CD14-positive monocyte (primary cell): ENCODE measurements around the gene PRKN. TPM values are rescaled to one million over a fixed set of nuclear protein-coding genes. Genes with fewer than 3 reads are reported as not detected.

Experiments
- DNase-seq, 3 donors: peaks; one replicate each; pipeline ENCODE4 v3.0.0-alpha.2; 2011 to 2022
- H2AFZ ChIP-seq: 2 replicates; pipeline ENCODE4 v1.6.0; 2012; ENCODE audit warnings: mild to moderate bottlenecking, low read depth, low read length, inconsistent platforms; ENCODE audit not compliant: insufficient read depth, poor library complexity, severe bottlenecking
- H3K27ac ChIP-seq, 2 donors: 1 replicate in 1 of 2; 2 replicates in 1 of 2; pipeline ENCODE4 v1.5.1; 2012 to 2013; ENCODE audit warnings: low read length in 2 of 2, control low read depth in 1 of 2, inconsistent platforms in 1 of 2, low read depth in 1 of 2, mild to moderate bottlenecking in 1 of 2
- H3K27me3 ChIP-seq, 2 donors: one replicate each; pipeline versions ENCODE4 v1.6.0 to v1.6.1; 2011 to 2013; ENCODE audit warnings: low read length in 2 of 2; ENCODE audit not compliant: control insufficient read depth in 2 of 2, insufficient read depth in 2 of 2
- H3K36me3 ChIP-seq, 2 donors: replicated peaks in 1 of 2; 1 replicate in 1 of 2; 2 replicates in 1 of 2; pipeline versions ENCODE4 v1.5.1 to v1.6.1; 2012 to 2013; ENCODE audit warnings: low read length in 2 of 2, control low read depth in 1 of 2, inconsistent platforms in 1 of 2, mild to moderate bottlenecking in 1 of 2; ENCODE audit not compliant: insufficient read depth in 2 of 2, control insufficient read depth in 1 of 2
- H3K4me1 ChIP-seq, 2 donors: 1 replicate in 1 of 2; 2 replicates in 1 of 2; pipeline versions ENCODE4 v1.5.1 to v1.6.1; 2012 to 2013; ENCODE audit warnings: low read length in 2 of 2, control low read depth in 1 of 2, inconsistent platforms in 1 of 2, mild to moderate bottlenecking in 1 of 2, moderate library complexity in 1 of 2; ENCODE audit not compliant: insufficient read depth in 2 of 2, control insufficient read depth in 1 of 2
- H3K4me2 ChIP-seq: replicated peaks from 2 replicates; pipeline ENCODE3; 2012; ENCODE audit warnings: low read length, moderate library complexity, mild to moderate bottlenecking; ENCODE audit not compliant: poor library complexity, severe bottlenecking; ENCODE audit errors: extremely low read depth
- H3K4me3 ChIP-seq, 3 experiments: fragments of 200-600 bp in 1 of 3; sonication (generic) in 1 of 3; replicated peaks in 1 of 3; 1 replicate in 2 of 3; 2 replicates in 1 of 3; pipeline ENCODE4 v1.5.1; 2011 to 2013; ENCODE audit warnings: low read length in 3 of 3, mild to moderate bottlenecking in 3 of 3, control low read depth in 2 of 3, low read depth in 2 of 3, inconsistent platforms in 1 of 3, moderate library complexity in 1 of 3
- H3K79me2 ChIP-seq: 2 replicates; pipeline ENCODE4 v1.6.0; 2012; ENCODE audit warnings: mild to moderate bottlenecking, control low read depth, inconsistent platforms, low read length, moderate library complexity; ENCODE audit not compliant: insufficient read depth
- H3K9ac ChIP-seq: 2 replicates; pipeline ENCODE4 v1.6.0; 2017; ENCODE audit warnings: low read length, mild to moderate bottlenecking; ENCODE audit not compliant: insufficient read depth, poor library complexity, severe bottlenecking
- H3K9me3 ChIP-seq, 2 donors: replicated peaks in 1 of 2; 1 replicate in 1 of 2; 2 replicates in 1 of 2; pipeline versions ENCODE4 v1.5.1 to v1.6.1; 2012 to 2013; ENCODE audit warnings: low read length in 2 of 2, control low read depth in 1 of 2; ENCODE audit not compliant: control insufficient read depth in 1 of 2, insufficient read depth in 1 of 2
- H4K20me1 ChIP-seq: 2 replicates; pipeline ENCODE4 v1.6.0; 2012; ENCODE audit warnings: mild to moderate bottlenecking, low read length, control low read depth, moderate library complexity; ENCODE audit not compliant: insufficient read depth
- H3K27ac Mint-ChIP-seq, 7 donors: one replicate each; pipeline ENCODE4 v1.8.0; 2020; ENCODE audit warnings: mild to moderate bottlenecking in 7 of 7, mixed read lengths in 7 of 7, moderate library complexity in 6 of 7, inconsistent platforms in 2 of 7
- H3K27me3 Mint-ChIP-seq, 3 donors: one replicate each; pipeline ENCODE4 v1.8.0; 2021 to 2022; ENCODE audit warnings: low read depth in 3 of 3, mild to moderate bottlenecking in 3 of 3, mixed read lengths in 3 of 3, moderate library complexity in 3 of 3, inconsistent platforms in 1 of 3
- H3K36me3 Mint-ChIP-seq, 2 donors: one replicate each; pipeline ENCODE4 v1.8.0; 2020; ENCODE audit warnings: mixed read lengths in 2 of 2, inconsistent platforms in 1 of 2, mild to moderate bottlenecking in 1 of 2
- H3K4me1 Mint-ChIP-seq: one replicate; pipeline ENCODE4 v1.8.0; 2020; ENCODE audit warnings: mild to moderate bottlenecking, mixed read lengths
- H3K4me3 Mint-ChIP-seq, 2 donors: one replicate each; pipeline ENCODE4 v1.8.0; 2020; ENCODE audit warnings: mild to moderate bottlenecking in 2 of 2, mixed read lengths in 2 of 2, moderate library complexity in 1 of 2
- H3K9me3 Mint-ChIP-seq, 7 donors: one replicate each; pipeline ENCODE4 v1.8.0; 2020 to 2022; ENCODE audit warnings: mixed read lengths in 7 of 7, mild to moderate bottlenecking in 6 of 7, moderate library complexity in 6 of 7, inconsistent platforms in 2 of 7
- WGBS: methylation state at CpG from one replicate; pipeline ENCODE4 v1.1.5; 2013; ENCODE audit warnings: missing lambda C conversion rate; ENCODE audit not compliant: insufficient coverage; 5-methylcytosine and 5-hydroxymethylcytosine counted together
- intact Hi-C, 2 donors: fragments of 100-400 bp; cut with micrococcal nuclease; formaldehyde crosslinking; loops; one replicate each; pipeline versions ENCODE4 v1.15.0 to v1.15.1; 2023
- polyA plus RNA-seq, 3 donors: library from polyadenylated mRNA; depleted of rRNA in 1 of 3; unstranded in 2 of 3; stranded (reverse) in 1 of 3; fragments of 300-500 nt in 2 of 3; fragments of >200 nt in 1 of 3; fragmentation: Illumina TruSeq in 2 of 3; gene quantifications; 1 replicate in 2 of 3; 2 replicates in 1 of 3; pipeline ENCODE4 v1.2.3, GENCODE V29; 2012 to 2021
- TF ChIP-seq, protein P1 (sequence below): fragments of 200-600 bp; IDR thresholded peaks from one replicate; pipeline ENCODE4 v1.8.0; 2022; ENCODE audit warnings: antibody characterized with exemption, mild to moderate bottlenecking

The PRKN gene
- polyA plus RNA-seq, 3 donors, result 0.19 to 0.21 TPM; not detected in 1

DNA sequence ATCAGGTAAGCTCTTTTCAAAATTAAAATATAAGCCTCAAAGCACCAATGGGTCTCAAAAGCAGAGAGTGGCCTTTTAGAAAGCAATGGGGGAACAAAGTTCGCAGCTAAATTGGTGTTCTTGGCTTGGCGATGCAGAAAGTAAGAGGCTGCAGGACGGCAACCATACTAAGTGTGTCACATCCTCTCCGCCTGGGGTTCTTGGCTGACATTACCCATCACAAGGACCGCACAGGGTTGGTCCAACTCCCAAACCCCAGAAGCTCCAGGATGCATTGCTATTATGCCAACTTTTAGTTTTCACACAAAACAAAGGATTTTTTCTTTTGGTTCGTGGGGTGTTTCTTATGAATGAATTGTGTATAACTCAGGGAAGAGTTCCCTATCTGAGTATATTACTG lies 124.8 kb downstream of the PRKN start:
- Histone ChIP-seq H3K9ac (no peak overlapping the region), H3K4me2 (no peak overlapping the region), H3K36me3 (no peaks in the 10 kb centered on the region), H3K9me3 (peaks cover 0 to 3% of the 10 kb centered on the region in 2 donors), H3K79me2 (no peaks in the 10 kb centered on the region), H3K27ac (no peak overlapping the region), H3K4me1 (no peaks in the 10 kb centered on the region), H3K27me3 (no peaks in the 10 kb centered on the region), H4K20me1 (no peaks in the 10 kb centered on the region), H3K4me3 (no peak overlapping the region), H2AFZ (no peak overlapping the region)
- intact Hi-C loops, result no loop called here
- no peaks in the 10 kb centered on the region for H3K27me3 Mint-ChIP-seq
- H3K36me3 Mint-ChIP-seq, result no peaks in the 10 kb centered on the region
- no peak overlapping the region for H3K27ac Mint-ChIP-seq
- H3K4me1 Mint-ChIP-seq, result no peaks in the 10 kb centered on the region
- H3K9me3 Mint-ChIP-seq, result peaks cover 0 to 7% (median 4%) of the 10 kb centered on the region in 7 donors
- 100% methylated on average over 3 of the region's 6 CpGs for WGBS
- TF ChIP-seq, protein P1, sequence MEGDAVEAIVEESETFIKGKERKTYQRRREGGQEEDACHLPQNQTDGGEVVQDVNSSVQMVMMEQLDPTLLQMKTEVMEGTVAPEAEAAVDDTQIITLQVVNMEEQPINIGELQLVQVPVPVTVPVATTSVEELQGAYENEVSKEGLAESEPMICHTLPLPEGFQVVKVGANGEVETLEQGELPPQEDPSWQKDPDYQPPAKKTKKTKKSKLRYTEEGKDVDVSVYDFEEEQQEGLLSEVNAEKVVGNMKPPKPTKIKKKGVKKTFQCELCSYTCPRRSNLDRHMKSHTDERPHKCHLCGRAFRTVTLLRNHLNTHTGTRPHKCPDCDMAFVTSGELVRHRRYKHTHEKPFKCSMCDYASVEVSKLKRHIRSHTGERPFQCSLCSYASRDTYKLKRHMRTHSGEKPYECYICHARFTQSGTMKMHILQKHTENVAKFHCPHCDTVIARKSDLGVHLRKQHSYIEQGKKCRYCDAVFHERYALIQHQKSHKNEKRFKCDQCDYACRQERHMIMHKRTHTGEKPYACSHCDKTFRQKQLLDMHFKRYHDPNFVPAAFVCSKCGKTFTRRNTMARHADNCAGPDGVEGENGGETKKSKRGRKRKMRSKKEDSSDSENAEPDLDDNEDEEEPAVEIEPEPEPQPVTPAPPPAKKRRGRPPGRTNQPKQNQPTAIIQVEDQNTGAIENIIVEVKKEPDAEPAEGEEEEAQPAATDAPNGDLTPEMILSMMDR, result no peak
- no peak for DNase-seq
- H3K4me3 Mint-ChIP-seq, result no peak overlapping the region

DNA sequence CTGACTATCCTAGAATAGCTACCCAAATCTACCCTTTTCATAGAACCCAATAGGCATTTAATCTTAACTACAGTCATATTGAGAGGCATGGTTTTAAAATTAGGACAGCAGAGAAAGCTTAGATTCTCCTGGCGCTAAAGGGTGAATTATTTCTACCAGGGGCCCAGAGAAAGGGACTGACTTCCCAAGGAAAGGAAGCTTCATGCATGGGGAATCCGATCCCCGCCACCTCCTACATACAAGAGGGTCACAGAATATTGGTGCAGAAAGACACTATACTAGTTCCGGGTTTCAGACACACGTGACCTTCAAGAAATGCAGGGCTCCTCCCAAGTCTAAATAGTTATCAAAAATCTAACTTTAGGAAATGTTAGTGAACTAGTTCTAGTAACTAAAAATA lies 130.9 kb downstream of the PRKN start:
- H3K36me3 Mint-ChIP-seq, result no peaks in the 10 kb centered on the region
- intact Hi-C loops, result no loop called here
- TF ChIP-seq, protein P1, result no peak

More for the DNA sequence above, 130.9 kb downstream of the PRKN start:
- H3K4me1 Mint-ChIP-seq, result no peaks in the 10 kb centered on the region
- H3K27ac Mint-ChIP-seq, result no peak overlapping the region
- Histone ChIP-seq H3K79me2 (no peaks in the 10 kb centered on the region), H3K4me3 (no peak overlapping the region), H3K9ac (no peak overlapping the region), H3K4me2 (no peak overlapping the region), H3K4me1 (no peaks in the 10 kb centered on the region), H3K9me3 (peaks cover 0 to 3% of the 10 kb centered on the region in 2 donors), H2AFZ (no peak overlapping the region), H4K20me1 (no peaks in the 10 kb centered on the region), H3K27ac (no peak overlapping the region), H3K36me3 (no peaks in the 10 kb centered on the region), H3K27me3 (no peaks in the 10 kb centered on the region)
- no peak for DNase-seq
- H3K4me3 Mint-ChIP-seq, result no peak overlapping the region
- H3K9me3 Mint-ChIP-seq, result peaks cover 0 to 6% (median 2%) of the 10 kb centered on the region in 7 donors
- WGBS, result no CpG with 5 or more reads among the region's 5 CpGs
- H3K27me3 Mint-ChIP-seq, result no peaks in the 10 kb centered on the region
